Adipose tissue (tissue), 3 donors: ENCODE results near the gene FNDC7. TPM values are rescaled to one million over a fixed set of nuclear protein-coding genes. Genes with fewer than 3 reads are reported as not detected.
"Not testable (repeated sequence)": the region's sequence is repeated elsewhere in the genome, so short reads cannot be mapped to it uniquely, and the experiment has no call there.

Experiments used
- H3K27ac ChIP-seq: one replicate; pipeline ENCODE4 v1.5.1; 2013; ENCODE audit warnings: low read depth, low read length
- WGBS, 3 donors: extraction: QIAGEN DNeasy Blood & Tissue Kit; methylation state at CpG; one replicate each; pipeline ENCODE4 v1.1.7; 2013; 5-methylcytosine and 5-hydroxymethylcytosine counted together
- polyA plus RNA-seq, 3 donors: library from polyadenylated mRNA; stranded (reverse); fragments of 200-250 nt; gene quantifications; one replicate each; pipeline ENCODE4 v1.2.3, GENCODE V29; 2013
- donor health status: healthy with polysubstance abuse.
- donor health status: Bipolar disorder and iron deficiency.
- donor health status: healthy.

Gene FNDC7
- polyA plus RNA-seq, 3 donors = not detected

DNA sequence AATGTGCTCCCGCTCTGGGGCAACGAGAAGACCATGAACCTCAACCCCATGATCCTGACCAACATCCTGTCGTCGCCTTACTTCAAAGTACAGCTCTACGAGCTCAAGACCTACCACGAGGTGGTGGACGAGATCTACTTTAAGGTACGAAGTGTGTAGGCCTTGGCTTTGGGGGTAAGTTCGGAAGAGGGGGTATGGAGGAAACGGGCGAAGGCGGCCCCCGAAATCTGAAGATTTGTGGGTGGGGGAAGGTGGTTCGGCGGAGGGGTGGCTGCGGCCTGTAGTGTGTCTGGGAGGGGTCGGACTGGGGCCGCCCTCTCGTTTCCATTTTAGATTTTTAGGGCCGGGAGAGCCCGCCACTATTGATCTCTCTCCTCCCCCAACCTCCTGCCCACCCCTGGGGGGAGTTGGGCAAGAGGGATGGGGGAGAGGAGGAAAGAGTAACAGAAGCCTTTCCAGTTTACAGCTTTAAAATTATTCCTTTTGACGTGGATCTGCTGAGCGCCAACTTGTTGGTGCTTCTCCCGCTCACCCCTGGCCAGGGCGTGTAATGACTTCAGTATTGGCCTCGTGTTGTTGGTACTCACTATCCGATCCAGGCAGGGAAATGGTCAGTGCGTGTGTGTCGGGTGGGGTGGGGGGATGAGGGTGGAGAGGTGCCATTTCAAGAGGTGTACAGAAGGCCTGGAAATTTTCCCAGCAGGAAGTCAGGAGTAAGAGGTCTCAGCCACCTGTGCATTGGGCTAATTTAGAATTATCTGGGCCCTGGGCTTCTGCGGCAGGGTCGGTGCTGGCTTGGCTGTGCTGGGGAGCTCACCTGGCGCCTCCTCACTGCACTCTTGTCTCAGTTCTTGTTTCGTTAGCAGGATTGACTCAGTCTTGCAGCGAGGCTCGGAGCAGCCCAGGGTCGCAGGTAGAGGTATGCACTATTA lies 19.7 kb upstream of the FNDC7 start:
- WGBS, 3 donors = 0 to 1% (median 1%) methylated on average over 36 of the region's 36 CpGs
- peak overlapping the region; percentile 93 for H3K27ac ChIP-seq

DNA sequence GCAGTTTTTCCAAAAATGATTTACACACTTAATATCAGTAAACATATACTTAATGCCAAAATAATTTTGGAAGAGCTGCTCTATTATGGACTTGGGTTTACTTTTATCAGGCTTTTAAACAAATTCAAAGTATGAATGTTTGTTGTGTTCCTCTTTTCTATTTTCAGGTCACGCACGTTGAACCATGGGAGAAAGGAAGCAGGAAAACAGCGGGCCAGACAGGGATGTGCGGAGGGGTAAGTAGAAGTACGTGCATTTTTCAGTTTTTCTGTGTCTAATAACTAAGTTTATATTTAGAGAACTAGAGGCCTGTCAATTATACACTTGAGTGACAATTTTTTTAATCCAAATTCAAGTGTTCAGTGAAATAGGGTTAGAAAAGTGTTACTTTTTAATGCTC lies 17.2 kb upstream of the FNDC7 start:
- WGBS, 3 donors = 47 to 71% (median 63%) methylated on average over 5 of the region's 5 CpGs
- no peak overlapping the region for H3K27ac ChIP-seq

DNA sequence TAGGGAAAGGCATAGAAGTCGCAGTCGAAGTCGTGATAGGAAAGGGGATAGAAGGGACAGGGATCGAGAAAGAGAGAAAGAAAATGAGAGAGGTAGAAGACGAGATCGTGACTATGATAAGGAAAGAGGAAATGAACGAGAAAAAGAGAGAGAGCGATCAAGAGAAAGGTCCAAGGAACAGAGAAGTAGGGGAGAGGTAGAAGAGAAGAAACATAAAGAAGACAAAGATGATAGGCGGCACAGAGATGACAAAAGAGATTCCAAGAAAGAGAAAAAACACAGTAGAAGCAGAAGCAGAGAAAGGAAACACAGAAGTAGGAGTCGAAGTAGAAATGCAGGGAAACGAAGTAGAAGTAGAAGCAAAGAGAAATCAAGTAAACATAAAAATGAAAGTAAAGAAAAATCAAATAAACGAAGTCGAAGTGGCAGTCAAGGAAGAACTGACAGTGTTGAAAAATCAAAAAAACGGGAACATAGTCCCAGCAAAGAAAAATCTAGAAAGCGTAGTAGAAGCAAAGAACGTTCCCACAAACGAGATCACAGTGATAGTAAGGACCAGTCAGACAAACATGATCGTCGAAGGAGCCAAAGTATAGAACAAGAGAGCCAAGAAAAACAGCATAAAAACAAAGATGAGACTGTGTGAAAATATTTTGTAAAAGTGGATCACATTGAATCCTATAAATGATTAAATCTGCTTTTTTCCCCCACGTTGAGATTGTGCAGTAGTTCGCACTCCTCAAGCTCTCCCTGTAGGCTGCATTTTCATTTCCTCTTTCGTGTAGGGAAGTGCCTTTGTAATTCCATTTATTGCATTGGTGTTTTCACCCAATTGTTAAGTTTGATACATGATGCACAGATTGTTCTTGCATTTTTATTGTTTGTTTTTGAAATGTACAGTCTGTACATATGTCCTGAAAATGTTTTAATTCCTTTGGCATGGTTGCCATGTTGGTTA lies 13.1 kb upstream of the FNDC7 start:
- WGBS, 3 donors = 83 to 90% (median 85%) methylated on average over 22 of the region's 22 CpGs
- H3K27ac ChIP-seq = no peak overlapping the region

DNA sequence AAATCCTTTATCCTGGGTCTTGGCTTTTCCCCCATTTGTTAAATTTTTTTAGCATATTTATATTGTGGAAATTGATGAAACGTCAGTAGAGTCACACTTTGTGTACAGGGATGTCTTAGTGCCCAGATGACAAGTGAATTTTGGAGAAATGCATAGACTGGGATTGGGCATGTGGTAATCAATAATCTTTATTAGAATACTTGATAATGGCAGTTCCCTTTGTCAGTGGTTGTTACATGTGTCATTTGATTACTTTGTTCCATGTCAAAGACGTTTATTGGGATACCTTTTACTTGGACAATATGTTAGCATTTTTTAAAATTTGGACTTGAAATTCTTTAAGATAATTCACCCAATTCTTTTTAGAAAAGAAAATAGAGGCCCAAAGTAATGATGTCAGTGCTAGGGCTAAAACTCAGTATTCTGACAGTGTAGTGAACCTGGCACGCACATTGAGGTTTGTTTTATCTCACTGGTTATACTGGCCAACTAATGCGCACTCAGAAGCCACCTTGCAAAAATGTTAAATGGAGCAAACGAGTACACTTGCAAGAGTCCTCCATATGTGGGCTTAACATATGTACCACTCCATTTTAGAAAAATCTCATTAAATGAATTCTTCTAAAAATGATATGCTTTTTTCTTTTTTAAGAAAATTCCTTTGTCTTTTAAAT lies 11.4 kb upstream of the FNDC7 start:
- 82 to 89% (median 87%) methylated on average over 5 of the region's 5 CpGs for WGBS, 3 donors
- H3K27ac ChIP-seq = no peak overlapping the region

DNA sequence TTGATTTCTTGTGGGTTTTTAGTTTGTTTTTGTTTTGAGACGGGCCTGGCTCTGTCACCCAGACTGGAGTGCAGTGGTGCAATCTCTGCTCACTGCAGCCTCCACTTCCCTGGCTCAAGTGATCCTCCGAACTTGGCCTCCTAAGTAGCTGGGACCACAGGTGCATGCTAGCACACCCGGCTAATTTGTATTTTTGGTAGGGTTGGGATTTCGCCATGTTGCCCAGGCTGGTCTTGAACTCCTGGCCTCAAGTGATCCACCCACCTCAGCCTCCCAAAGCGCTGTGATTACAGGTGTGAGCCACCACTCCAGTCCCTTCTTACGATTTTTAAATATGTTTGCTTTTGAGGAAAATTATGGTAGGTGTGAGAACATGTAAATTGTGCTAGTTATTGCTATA lies 10.6 kb upstream of the FNDC7 start:
- H3K27ac ChIP-seq = not testable (repeated sequence)
- 95 to 97% (median 95%) methylated on average over 6 of the region's 6 CpGs for WGBS, 3 donors

DNA sequence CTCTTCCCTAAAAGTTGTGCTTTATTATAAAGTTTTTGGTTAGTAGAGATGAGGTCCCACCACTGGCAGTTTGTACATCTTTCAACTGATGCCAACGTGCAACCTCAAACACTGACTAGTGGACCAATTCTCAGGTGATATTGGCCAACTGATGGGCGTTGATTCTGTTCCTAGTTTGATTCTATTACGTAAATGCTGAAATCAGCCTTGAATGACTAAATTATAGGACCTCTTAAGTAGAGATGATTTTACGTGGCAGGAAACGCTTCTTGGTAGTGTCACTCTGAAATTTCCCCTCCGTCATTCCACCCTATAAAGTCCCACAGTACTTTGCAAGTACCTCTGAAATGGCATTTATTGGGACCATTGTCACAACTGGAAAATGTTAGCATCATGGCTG lies 8.8 kb upstream of the FNDC7 start:
- 60 to 77% (median 62%) methylated on average over 6 of the region's 6 CpGs for WGBS, 3 donors
- no peak overlapping the region for H3K27ac ChIP-seq

DNA sequence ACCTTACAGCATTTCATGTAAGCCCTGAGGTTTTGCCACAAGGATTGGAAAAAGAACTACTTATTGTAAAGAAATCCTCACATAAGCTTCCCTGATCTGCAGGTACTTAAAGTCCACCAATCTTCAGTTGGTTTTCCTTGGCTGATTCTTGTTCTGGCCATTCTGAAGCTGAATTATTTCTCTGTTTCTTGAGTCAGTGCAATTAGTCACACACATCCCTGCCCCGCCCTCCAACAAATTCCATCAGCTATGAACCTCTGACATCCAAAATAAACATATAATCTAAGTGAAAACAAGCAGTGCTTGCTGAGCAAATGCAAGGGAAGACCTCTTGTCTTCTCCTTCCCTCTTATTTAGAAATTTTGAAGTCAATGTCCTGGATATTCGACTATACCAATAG lies 8.2 kb upstream of the FNDC7 start:
- H3K27ac ChIP-seq = no peak overlapping the region
- 50 to 67% (median 67%) methylated on average over 2 of the region's 2 CpGs for WGBS, 3 donors

DNA sequence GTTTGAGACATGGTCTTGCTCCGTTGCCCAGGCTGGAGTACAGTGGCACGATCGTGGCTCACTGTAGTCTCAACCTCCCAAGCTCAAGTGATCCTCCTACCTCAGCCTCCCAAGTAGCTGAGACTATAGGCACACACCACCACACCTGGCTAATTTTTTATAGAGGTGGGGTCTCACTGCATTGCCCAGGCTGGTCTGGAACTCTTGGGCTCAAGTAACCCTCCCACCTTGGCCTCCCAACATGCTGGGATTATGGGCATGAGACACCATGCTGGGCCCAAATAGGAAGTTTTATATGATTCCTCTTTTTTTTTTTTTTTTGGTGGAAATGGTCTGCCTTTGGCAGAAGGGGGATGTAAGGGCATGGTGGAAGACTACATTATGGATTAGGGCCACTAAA lies 6.1 kb upstream of the FNDC7 start:
- no peak overlapping the region for H3K27ac ChIP-seq
- WGBS, 3 donors = 88 to 96% (median 96%) methylated on average over 3 of the region's 3 CpGs

DNA sequence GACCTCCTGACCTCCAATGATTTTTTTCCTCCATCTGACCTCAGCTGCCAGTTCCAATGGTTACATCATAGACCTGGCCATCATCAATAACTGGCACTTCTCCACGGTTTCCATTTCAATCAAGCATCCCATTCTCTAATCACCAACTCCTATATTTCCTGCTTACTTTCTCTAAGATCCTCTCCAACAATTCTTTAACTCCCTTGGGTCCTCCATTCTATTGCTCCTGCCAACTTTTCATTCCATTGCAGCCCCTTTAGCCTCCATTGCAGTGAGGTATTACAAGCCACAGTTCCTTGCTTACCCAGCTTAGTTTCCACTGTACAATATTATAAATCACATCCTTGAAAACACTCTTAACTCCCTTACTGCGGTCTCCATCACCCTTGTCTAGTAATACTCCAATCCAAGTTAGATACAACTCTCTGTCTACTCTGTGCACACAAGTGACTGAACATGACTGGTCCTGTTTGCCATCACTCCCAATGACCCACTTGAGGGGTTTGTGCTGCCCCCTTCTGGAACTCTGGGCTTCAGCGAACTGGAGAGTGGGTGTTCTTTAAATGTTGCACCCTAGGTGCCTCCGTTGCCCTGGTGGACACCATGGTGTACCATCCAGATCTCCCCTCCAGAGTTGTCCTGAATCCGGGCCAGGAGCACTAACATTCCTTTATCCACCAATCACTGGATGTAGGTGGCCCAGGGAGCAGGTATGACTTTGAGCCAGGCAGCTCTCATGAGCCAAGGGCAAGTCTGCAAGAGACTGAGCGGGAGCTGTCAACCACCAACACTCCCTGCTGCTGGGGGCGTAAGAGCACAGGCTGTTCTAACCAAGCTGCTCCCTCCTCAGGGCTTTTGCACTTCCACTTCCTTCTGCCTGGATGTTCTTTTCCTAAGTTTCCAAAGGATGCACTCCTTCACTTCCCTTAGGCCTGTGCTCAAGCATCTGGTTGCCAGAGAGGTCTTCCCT lies 3.7 kb upstream of the FNDC7 start:
- no peak overlapping the region for H3K27ac ChIP-seq
- WGBS, 3 donors = 64 to 71% (median 66%) methylated on average over 7 of the region's 7 CpGs

DNA sequence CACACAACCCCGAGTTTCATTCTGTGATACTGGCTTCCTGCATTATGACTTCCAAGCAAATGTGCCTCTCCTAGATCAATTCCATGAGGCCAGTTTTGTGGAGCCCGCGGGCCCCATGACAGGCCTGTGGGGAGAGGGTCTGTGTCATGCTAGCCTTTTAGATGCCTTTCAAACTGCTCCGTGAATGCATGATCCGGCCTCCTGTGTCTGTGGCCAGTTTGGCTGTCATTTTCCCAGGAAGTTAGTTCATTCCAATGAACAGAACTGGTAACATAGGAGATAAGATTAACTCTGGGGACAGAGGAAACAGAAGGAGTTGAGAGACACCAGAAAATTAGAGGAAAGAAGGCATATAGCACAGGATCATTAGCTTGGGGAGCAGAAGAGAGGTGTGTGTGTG lies 3.2 kb downstream of the FNDC7 start:
- 66 to 90% (median 76%) methylated on average over 5 of the region's 5 CpGs for WGBS, 3 donors

DNA sequence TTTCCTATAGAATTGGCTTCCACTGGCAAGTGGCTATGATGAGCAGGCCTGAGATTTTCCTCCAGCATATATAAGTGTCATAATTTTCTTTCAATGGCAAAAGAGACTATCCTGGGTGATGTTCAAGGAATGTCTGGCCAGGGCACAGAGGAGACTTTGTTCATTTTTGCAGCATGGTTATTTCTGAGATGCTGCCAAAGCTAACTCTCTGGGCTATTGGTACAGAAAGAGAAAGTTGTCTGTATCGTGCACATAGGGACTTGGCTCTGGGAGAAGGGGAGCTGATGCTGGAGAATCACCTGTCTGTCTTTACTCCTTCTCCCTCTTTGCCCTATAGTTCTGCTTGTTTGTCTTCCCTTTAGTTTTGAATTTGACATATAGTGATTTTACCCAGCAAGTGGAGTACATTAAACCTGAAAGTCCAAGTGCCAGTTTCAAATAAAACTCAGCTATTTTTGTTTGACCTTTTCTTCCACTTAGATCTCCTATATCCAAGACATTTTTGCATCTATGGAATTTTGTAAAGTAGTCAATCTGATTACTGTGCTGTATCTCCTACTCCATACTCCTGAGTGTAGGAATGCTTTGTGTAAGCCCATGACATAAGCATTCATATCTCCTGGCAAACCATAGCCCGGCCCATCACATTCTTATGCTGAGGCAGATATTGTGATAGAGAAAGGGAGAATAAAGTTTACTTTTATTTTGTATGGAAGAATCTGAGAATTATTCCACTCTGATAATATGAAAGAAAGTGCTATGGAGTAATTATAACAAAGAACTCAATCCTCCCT lies 3.9 kb downstream of the FNDC7 start:
- H3K27ac ChIP-seq = no peak overlapping the region
- WGBS, 3 donors = 75 to 78% (median 77%) methylated on average over 2 of the region's 2 CpGs

More for the DNA sequence above, 3.2 kb downstream of the FNDC7 start:
- H3K27ac ChIP-seq = no peak overlapping the region

DNA sequence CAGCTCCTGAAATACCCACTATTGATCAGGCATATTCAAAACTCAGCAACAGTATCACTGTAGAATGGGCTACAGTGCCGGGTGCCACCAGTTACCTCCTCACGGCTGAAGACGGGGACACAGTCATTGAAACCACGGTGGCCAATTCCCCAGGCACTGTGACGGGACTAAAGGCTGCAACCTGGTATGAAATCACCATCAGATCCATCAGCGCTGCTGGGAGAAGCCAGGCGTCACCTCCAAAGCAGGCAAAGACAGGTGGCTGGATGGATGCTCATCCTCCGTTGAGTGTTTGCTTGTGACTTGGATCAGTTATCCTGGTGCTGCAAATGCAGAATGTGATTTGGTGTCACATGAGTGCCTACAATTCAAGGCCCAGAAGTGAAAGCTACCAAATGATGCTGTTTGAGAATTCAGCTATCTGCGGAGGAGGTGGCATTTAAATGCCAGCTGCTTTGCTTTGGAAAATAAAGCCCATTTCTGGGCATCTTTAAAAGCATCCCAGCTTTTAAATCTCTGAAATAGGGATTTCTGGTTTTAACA lies 5.1 kb downstream of the FNDC7 start:
- WGBS, 3 donors = 85 to 90% (median 88%) methylated on average over 9 of the region's 9 CpGs
- no peak overlapping the region for H3K27ac ChIP-seq

DNA sequence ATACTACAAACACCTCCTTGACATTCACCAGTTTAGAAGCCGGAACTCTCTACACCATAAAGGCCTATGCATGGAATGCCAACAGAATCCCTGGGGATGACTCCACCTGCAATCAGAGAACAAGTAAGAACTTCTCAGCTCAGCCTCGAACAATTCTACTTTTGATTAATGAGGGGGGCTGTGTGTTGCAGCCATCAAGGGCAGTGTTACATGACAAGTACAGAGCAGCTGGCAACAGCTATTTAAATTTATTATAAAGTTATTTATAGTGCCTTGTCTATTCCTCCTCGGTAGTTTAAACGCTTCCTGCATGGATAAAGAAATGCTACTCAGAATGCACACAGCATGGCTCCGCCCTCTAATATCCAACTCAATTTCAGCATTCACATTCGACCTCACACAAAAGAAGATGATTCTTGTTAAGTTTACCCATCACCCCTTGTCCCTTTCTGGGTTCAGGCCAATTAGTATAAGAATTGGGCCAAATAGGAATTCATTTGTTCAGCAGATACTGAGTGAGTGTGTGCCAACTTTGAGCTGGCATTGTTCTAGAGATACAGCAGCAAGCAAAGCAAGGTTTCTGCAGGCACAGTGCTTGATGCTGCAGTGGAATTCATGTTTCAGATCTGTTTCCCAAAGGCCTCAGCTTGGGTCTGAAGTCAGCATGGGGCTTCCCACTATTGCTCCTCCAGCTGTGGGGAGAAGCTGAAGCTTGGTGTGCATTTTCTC lies 6.4 kb downstream of the FNDC7 start:
- WGBS, 3 donors = 44 to 71% (median 63%) methylated on average over 6 of the region's 6 CpGs
- H3K27ac ChIP-seq = no peak overlapping the region

DNA sequence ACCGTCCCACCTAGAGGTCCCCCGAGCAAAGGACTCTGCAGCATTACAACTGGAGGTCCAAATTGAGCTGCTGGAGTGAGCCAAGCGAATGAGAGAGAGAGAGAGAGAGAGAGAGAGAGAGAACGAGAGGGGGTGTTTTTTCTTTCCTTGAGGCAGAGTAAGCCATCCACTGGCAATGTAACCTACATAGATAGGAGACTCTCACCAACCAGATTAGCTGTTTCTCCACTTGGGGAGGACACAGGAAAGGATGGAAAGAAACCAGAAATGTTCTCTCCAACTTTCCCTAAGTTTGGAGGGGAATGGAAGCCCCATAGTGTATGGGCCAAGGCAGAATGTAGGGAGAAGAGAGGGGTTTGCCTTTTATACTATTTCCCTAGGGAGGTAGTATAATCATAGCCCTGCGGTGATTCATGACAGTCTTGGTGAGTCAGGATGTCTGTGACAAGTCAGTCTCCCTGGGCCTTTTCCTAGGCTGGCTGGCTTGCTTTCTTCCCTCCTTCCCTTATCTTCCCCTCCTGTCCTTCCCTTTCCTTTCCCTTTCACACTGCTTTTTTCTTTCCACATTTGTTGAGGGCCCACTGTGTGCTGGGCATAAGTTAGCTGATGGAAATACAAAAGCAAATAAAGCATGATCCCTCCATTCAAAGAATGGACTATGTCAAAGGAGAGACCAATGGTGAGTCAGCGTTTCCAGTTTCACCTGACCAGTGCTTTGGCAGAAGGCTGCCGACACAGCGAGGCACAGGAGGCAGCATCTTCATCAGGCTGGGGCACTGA lies 7.1 kb downstream of the FNDC7 start:
- 78 to 84% (median 80%) methylated on average over 8 of the region's 8 CpGs for WGBS, 3 donors
- H3K27ac ChIP-seq = no peak overlapping the region

DNA sequence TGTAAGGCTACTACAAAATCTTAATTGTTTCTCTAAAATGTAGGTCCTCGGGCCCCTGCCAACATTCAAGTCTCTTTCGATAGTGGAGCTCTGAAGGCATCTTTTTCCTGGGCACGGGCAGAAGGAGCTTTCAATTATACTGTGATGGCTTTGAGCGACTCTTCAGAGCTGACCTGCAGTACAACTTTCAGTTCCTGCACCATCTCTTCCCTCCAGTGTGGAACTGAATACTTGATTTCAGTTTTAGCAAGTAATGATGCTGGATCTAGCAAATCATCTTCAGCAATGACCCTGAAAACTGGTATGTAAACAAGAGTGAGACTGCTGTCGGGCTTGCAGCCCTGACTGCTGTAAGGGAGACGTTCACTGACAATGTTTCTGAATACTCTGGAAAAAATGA lies 9.6 kb downstream of the FNDC7 start:
- H3K27ac ChIP-seq = no peak overlapping the region
- 72 to 78% (median 74%) methylated on average over 6 of the region's 6 CpGs for WGBS, 3 donors
